GM10248 (cell line): ENCODE measurements around the gene HPDL.

ENCODE experiments used
- CTCF ChIA-PET: fragments of 300-600 bp; sonication (Branson Sonifier 250); formaldehyde crosslinking; extraction: SDS; loops from one replicate; lab custom pipeline; 2021; ENCODE audit warnings: antibody characterized with exemption; lab: Yijun Ruan, JAX
- POLR2A ChIA-PET: fragments of 350-650 bp; sonication (Branson Sonifier 250); formaldehyde crosslinking; extraction: SDS; loops from one replicate; lab custom pipeline; 2020; ENCODE audit warnings: antibody characterized with exemption; lab: Yijun Ruan, JAX
- DNase-seq: peaks from one replicate; pipeline ENCODE4 v3.0.0; 2012; ENCODE audit errors: extremely low spot score
- TF ChIP-seq, protein P1 (sequence below): IDR thresholded peaks from 2 replicates; pipeline ENCODE4 v1.5.1; 2012; ENCODE audit warnings: mild to moderate bottlenecking, low read depth; ENCODE audit errors: extremely low read depth, missing control alignments, control extremely low read depth

Gene HPDL

DNA sequence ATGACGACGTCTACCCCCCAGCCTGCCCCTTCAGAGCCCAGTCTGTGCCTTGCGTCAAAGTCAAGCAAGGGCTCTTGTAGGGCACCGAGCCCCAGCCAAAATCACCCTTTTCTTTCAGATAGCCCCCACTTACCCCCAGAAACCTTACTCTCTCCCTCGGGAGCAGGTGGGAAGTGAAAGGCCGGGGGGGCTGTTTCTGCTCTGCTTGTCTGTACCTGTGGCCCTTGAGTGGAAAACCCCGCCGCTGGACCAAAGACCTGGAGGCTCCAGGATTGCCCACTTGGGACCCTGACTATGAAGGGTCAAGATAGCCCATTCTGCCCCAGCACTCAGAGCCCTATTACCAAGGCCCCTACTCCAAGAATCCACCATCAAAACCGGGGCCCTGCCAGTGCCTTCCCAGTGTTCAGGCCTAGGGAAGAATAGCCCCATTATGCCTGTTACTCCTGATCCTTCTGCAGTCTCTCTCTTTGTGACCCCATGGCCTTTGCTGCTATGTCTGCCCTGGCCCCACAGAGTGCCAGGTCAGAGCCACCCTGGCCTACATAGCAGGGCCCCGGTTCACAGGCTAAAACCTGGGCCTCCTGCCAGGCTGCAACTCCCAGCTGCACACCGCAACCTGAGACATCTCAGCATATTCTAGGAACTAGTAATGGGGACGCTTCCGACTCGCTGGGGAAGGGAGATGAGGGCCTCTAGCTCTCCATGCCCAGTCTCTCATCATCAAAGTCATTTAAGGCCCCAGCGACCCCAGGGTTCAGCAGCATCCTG lies 22.2 kb upstream of the HPDL start:
- CTCF ChIA-PET: interaction anchor here (0.7 to 8.4 kb wide), 24 partner anchors 10 to 596 kb away, joined by 3 to 188 read pairs (median 6); partner anchors contain the start of genes HECTD3, HPDL, MUTYH and PLK3
- TF ChIP-seq, protein P1, sequence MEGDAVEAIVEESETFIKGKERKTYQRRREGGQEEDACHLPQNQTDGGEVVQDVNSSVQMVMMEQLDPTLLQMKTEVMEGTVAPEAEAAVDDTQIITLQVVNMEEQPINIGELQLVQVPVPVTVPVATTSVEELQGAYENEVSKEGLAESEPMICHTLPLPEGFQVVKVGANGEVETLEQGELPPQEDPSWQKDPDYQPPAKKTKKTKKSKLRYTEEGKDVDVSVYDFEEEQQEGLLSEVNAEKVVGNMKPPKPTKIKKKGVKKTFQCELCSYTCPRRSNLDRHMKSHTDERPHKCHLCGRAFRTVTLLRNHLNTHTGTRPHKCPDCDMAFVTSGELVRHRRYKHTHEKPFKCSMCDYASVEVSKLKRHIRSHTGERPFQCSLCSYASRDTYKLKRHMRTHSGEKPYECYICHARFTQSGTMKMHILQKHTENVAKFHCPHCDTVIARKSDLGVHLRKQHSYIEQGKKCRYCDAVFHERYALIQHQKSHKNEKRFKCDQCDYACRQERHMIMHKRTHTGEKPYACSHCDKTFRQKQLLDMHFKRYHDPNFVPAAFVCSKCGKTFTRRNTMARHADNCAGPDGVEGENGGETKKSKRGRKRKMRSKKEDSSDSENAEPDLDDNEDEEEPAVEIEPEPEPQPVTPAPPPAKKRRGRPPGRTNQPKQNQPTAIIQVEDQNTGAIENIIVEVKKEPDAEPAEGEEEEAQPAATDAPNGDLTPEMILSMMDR: no peak
- peak; percentile 16 for DNase-seq
- POLR2A ChIA-PET: interaction anchor here (0.6 to 1.4 kb wide), 3 partner anchors 89 to 485 kb away, joined by 4 to 24 read pairs (median 12); partner anchors contain the start of genes HECTD3 and UROD

DNA sequence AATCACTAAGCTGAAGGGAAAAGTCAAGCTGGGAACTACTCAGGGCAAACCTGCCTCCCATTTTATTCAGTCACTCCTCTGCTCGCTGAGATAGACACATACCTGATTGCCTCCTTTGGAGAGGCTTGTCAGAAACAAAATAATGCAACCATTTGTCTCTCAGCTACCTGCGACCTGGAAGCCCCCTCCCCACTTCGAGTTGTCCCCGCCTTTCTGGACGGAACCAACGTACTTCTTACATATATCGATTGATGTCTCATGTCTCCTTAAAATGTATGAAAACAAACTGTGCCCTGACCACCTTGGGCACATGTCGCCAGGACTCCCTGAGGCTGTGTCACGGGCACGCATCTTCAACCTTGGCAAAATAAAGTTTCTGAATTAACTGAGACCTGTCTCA lies 21.5 kb upstream of the HPDL start:
- DNase-seq: no peak
- ChIA-PET CTCF (interaction anchor here (0.7 to 6.9 kb wide), 14 partner anchors 10 to 575 kb away, joined by 3 to 27 read pairs (median 6); partner anchors contain the start of genes HECTD3, MUTYH, RNU5D-1 and TESK2), POLR2A (no interaction called here)
- TF ChIP-seq, protein P1: no peak

DNA sequence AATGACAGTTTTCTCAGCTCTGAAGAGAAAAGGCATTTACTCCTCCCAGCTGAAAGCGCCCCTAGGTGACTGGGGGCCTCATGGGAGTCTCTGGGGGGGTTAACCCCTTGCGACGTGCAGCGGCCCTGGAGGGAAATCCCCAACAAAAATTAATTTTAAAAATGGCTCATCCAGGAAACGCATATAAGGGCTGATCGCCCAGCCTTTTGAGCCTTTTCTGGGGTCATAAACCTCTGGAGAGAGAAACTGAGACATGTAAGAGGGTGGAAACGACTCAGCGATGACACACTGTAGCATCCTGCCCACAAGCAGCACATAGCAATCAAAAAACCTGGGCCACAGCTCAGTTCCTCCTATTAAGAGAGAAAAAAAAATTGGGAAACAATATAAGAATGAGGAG lies 20.4 kb upstream of the HPDL start:
- TF ChIP-seq, protein P1: no peak
- POLR2A ChIA-PET: interaction anchor here (0.6 kb wide), 1 partner anchor 253 kb away, joined by 8 read pairs; no protein-coding TSS in a partner anchor
- DNase-seq: peak; percentile 54
- CTCF ChIA-PET: interaction anchor here (1.2 to 6.9 kb wide), 8 partner anchors 8 to 470 kb away, joined by 3 to 27 read pairs (median 10); partner anchors contain the start of genes MUTYH and TOE1

DNA sequence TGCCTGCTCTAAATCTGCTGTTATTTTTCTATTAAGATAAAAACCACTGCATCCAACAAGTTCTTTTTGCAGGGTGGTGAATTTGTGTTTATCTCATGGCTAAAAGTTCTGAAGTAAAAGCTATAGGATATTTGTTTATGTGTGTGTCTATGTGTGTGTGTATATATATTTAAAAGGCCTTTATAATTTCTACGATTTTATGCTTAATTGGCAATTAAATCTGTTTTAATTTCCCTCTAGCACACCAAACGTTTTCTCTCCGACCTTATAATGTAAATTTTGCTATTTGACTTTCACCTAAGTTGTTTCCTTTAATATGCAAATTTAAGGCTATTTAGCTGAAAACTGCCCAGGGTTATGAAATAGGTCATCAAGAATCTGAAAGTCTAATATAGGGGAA lies 19.8 kb upstream of the HPDL start:
- POLR2A ChIA-PET: no interaction called here
- TF ChIP-seq, protein P1: no peak
- no peak for DNase-seq
- CTCF ChIA-PET: interaction anchor here (1.1 to 6.9 kb wide), 6 partner anchors 13 to 470 kb away, joined by 3 to 27 read pairs (median 8); partner anchors contain the start of genes MUTYH and TOE1

DNA sequence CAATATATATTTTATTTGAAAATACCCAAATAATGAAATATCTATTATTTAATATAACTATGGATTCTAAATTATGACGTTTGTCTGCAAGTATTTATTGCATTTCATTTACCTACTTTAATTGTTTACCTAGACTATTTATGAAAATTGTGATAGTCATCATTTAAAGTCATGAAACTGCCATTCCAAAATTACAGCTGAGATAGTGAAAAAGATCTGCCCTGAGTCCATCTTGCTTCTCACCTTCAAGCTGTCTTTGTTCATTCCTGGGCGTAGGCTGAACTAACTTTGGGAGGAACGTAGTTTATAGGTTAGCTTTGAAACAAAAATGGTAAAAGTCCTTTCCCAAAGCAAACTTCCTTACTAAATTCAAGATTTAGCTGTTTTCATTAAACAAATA lies 12.4 kb upstream of the HPDL start:
- CTCF ChIA-PET: interaction anchor here (0.8 to 2.5 kb wide), 4 partner anchors 9 to 300 kb away, joined by 3 to 10 read pairs (median 6); partner anchors contain the start of gene HPDL
- TF ChIP-seq, protein P1: no peak
- no peak for DNase-seq
- POLR2A ChIA-PET: no interaction called here

DNA sequence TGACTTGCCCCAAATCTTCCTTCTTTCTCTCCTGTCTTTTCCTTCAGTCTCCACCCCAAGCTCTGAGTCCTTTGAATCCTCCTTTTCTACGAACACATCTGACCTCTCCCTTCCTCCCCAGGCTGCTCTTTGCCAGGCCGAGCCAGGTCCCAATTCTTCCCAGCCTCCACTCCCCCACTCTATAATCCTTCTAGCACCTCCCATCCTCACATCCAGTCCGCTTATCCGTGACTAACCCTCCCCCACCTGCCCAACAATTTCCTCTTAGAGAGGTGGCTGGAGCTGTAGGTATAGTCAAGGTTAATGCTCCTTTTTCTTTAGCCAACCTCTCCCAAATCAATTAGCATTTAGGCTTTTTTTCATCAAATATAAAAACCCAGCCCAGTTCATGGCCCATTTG lies 9.5 kb upstream of the HPDL start:
- CTCF ChIA-PET: interaction anchor here (1.5 kb wide), 1 partner anchor 10 kb away, joined by 4 read pairs; the partner anchor contains the start of gene HPDL
- TF ChIP-seq, protein P1: no peak
- POLR2A ChIA-PET: no interaction called here
- DNase-seq: no peak
